NT2/D1 (cell line): ENCODE data around the gene CARD9.

Experiments
- YY1 ChIP-seq: IDR thresholded peaks from 2 replicates; pipeline ENCODE4 v1.6.1; 2011; ENCODE audit not compliant: insufficient read length, insufficient read depth
- ZNF274 ChIP-seq: IDR thresholded peaks from 2 replicates; pipeline ENCODE4 v1.6.1; 2011; ENCODE audit warnings: mild to moderate bottlenecking, low read depth, low read length

DNA sequence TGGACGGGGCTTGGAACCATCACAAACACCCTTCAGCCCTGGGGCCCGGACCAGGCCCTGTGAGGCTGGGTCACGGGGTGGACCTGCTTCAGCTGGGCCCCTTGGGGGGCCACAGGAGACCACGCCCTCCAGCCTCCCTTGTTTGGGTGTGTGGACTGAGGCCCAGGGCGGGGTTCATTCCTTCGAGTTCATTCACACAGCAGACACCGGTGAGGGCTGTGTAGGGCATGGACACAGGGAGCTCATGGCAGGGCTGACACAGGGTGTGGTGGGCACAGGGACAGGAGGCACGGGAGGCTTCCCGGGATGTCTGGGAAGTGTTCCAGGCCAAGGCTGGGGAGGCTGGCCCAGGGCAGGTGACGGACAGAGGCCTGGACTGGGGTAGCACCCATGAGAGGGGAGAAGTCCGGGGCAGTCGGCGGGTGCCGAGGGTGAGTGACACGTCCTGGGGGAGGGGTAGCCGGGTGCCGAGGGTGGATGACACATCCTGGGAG is 18.8 kb downstream of the CARD9 start:
- TF ChIP-seq ZNF274 = no peak
- TF ChIP-seq YY1 = no peak
